DMS114 treated with DMSO at 0.1 percent for 48 hours (cell line): ENCODE results near the gene POLR1E.
"Not testable (repeated sequence)": the region's sequence is repeated elsewhere in the genome, so short reads cannot be mapped to it uniquely, and the experiment has no call there.

Experiments used
- DNase-seq: peaks from one replicate; lab custom pipeline; 2025; ENCODE audit not compliant: unreplicated experiment; lab: John Stamatoyannopoulos, UW

The POLR1E gene

DNA sequence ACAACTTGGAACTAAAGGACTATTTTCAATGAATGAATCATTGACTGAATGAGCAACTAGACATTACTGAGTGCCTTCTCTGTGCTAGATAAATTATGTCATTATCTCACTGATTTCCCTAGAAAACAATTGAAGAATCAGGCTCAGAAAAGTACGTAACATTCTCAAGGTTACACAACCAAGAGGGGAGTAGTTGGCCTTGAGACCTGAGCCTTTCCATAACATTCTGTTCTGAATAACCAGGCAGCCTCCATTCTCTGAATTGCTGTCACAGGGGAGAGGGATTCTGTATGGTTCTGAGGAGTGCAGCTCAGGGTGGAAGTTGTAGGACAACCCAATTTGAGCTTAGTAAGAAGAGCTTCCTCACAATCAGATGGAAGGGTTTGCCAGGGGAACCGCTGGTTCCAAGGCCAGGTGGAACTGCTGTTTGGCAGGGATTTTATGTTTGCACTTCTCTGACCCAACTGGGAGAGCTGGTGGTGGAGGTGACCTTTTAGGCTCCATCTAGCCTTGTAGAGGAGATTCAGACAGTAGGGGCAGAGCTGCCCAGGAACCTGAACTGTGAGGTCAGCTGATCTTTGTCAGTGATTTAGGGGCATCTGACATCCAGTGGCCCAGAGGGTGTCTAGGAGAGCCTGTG is 16.3 kb downstream of the POLR1E start:
- no peak for DNase-seq

GRCh38 chr9:37503736-37504135 is 18.0 kb downstream of the POLR1E start:
- no peak for DNase-seq

DNA sequence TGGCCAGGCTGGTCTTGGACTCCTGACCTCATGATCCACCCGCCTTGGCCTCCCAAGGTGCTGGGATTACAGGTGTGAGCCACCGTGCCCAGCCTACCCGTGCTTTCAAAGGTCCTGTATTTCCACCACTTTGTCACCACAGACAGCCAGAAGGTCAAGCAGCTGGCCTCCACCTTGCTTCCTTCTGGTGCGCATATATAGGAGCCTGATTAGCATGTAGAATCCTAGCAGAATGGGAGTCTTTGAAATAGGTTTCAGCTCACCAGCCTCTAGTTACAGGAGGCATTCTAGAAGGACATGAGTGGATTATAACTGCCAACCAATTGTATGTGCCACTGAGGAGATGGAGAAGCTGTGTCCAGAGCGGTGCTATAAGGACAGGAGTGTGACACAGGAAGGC is 18.9 kb downstream of the POLR1E start:
- no peak for DNase-seq

GRCh38 chr9:37507566-37508134 is 21.9 kb downstream of the POLR1E start:
- no peak for DNase-seq

DNA sequence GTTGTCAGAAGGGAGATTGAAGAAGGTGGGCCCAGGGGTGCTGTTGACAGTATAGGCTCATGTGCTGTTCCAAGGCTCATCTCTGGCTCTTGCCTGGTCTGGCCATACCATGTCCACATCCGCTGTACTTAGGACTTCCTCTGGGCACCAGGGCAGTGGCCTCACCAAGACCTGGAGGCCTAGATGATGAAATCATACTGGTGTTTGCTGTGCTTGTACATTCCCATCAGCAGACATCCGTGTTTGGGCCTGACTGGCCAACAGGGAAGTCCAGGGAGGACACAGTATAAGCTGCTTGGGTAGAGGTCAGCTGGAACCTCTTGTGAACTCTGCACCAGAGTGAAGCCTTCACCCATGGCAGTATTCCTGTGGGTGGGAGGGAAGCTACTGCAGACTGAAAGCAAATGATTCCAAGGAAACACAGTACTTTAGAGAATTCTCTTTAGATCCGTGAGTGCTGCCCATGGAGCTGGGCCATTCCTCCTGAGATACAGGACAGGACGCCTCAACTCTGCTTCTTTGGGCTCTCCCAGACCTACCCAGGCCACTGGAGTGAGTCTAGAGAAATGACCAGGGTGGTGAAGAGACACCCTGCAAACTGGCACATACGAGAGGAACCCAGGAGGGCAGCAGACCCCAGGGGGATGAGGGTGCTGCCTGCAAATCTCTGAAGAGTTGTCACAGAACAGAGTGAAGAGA is 22.5 kb downstream of the POLR1E start:
- no peak for DNase-seq

DNA sequence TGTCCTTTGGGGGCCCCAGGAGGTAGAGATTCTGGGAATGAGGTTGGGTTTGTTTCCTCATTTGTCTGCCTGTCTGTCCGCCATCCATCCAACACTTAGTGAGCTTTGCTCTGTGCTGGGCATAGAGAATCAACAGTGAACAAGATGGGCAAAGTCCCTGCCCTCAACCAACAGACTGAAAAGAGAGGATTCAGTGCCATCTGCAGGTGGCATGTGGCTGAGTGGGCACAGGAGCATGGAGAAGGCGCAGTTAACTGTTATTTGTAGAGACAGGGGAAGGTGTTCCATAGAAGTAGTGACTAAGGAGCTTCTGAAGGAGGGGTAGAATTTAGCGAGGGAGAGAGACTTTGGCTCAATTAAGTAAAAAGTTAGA is 23.1 kb downstream of the POLR1E start:
- DNase-seq: no peak

GRCh38 chr9:37509536-37509935 is 23.8 kb downstream of the POLR1E start:
- DNase-seq: no peak

GRCh38 chr9:37510053-37510452 is 24.3 kb downstream of the POLR1E start:
- DNase-seq: not testable (repeated sequence)

GRCh38 chr9:37511016-37512010 is 25.6 kb downstream of the POLR1E start:
- DNase-seq: no peak

GRCh38 chr9:37512437-37512836 is 26.7 kb downstream of the POLR1E start:
- no peak for DNase-seq

- DNase-seq: not testable (repeated sequence)
Observed at GRCh38 chr9:37514415-37514814, 28.7 kb downstream of the POLR1E start.

DNA sequence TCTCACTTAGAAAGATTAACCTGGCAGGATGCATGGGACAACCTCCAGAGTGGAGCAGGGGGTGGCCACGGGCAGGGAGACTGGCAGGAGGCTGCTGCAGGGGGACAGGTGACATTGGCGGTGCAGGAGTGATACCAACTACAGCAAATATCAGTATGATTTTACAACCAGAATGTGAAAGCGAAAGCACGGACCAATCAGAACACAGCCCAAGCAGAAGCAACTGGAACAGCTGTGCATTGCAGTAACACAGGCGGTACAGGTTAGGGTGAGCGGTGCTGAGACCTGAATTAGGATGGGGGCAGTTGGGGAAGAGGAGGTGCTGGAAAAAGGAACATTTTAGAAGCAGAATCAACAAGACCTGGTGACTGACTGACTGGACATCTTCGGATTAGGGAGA is 29.3 kb downstream of the POLR1E start:
- DNase-seq: no peak

- DNase-seq: no peak
Observed at GRCh38 chr9:37515620-37516258, 30.0 kb downstream of the POLR1E start.

DNA sequence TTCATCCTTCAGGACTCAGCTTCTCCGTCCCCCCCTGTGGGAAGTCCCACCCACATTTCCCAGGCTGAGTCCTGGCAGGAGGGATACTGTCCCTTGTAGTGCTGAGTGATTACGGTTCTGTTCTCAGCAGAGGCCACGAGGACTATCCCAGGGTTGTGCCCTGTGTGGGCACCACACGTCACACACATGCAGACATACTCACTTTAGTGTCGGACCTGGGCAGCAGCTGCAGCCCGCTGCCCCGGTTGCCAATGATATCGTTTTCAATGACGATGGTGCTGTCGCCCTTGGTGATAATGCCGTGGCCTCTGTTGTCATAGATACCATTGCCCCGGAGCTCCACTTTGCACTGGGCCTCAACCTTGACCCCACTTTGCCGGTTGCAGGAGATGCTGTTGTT is 32.2 kb downstream of the POLR1E start:
- no peak for DNase-seq

- no peak for DNase-seq
Observed at GRCh38 chr9:37520641-37521040, 34.9 kb downstream of the POLR1E start.

DNA sequence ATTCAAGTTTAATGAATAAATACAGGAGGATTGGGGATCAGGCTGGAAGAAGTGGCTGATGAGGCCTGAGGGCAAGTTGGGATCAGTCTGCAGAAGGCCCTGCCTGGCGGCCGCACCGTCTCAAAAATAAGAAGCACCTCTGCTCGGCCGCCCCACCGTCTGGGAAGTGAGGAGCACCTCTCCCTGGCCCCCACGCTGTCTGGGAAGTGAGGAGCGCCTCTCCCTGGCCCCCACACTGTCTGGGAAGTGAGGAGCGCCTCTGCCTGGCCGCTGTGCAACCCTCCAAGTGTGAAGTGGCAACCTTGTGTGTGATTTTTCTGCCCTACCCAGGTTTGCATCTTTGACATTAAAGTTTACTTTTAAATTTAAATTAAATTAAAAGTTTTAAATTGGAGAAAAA is 35.4 kb downstream of the POLR1E start:
- no peak for DNase-seq

DNA sequence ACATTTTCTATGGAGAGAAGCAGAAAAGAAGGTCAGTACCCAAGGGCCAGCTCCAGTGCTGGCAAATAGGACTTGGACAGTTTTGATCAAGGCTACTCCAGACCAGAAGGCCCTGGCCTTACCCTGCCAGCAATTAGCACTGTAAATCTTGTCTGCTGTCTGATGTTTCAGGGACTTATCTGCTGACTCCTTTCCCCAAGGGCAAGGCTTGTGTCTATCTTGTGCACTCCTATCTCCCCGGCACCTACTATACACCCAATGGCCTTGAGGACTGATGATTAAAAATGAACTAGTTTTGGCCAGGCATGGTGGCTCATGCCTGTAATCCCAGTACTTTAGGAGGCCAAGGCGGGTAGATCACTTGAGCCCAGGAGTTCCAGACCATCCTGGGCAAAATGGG is 37.2 kb downstream of the POLR1E start:
- no peak for DNase-seq

GRCh38 chr9:37523916-37524315 is 38.2 kb downstream of the POLR1E start:
- no peak for DNase-seq

- no peak for DNase-seq
Observed at GRCh38 chr9:37528652-37529471, 43.1 kb downstream of the POLR1E start.

GRCh38 chr9:37531699-37532098 is 46.0 kb downstream of the POLR1E start:
- no peak for DNase-seq
